ENCODE measurements around the gene SSH2.

Gene SSH2

DNA sequence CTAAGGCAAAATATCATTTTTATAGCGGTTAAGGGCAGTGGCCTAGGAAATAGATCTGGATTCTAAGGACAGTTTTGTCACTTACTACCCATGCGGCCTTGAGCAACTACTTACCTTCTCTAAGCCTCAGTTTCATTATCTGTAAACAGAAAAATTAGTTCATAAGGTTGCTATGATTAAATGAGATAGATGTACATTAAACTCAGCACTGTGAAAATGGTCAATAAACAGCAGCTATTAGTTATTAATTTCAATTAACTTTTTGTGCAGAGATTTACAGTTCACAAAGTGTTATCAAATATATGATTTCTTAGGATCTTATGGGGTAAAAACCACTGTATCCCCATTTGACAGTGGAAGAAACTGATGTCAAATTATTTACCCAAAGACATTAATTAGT, 171.8 kb downstream of the SSH2 start:
- no peaks in the 10 kb centered on the region for H3K27me3 Mint-ChIP-seq
- H3K4me1 Mint-ChIP-seq = peaks cover 56% of the 10 kb centered on the region
- peaks cover 23% of the 10 kb centered on the region for H3K36me3 Mint-ChIP-seq
- peak overlapping the region; percentile 55 for H3K4me3 Mint-ChIP-seq
- H3K9me3 Mint-ChIP-seq = no peaks in the 10 kb centered on the region
- DNase-seq = no peak
- CTCF ChIA-PET = interaction anchor here (0.5 kb wide), 1 partner anchor 17 kb away, joined by 3 read pairs; no protein-coding TSS in a partner anchor
- H3K27ac Mint-ChIP-seq = peak overlapping the region; percentile 85

DNA sequence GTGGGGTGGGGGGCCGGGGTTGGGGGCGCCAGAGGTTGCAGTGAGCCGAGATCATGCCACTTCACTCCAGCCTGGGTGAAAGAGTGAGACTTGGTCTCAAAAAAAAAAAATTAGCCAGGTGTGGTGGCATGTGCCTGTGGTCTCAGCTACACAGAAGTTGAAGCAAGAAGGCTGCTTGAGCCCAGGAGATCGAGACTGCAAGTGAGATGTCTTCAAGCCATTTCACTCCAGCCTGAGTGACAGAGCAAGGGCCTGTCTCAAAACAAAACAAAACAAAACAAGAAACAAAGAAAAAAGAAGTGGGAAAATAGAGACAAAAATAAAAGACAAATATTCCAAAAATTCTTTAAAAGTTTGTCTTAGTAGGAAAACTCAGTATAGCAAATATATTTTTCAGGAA, 172.2 kb downstream of the SSH2 start:
- CTCF ChIA-PET = interaction anchor here (0.5 kb wide), 1 partner anchor 16 kb away, joined by 3 read pairs; no protein-coding TSS in a partner anchor
- Mint-ChIP-seq H3K36me3 (peaks cover 24% of the 10 kb centered on the region), H3K9me3 (no peaks in the 10 kb centered on the region), H3K4me3 (peak overlapping the region; percentile 55), H3K27ac (peak overlapping the region; percentile 85), H3K4me1 (peaks cover 56% of the 10 kb centered on the region), H3K27me3 (no peaks in the 10 kb centered on the region)
- peak; percentile 37 for DNase-seq

GRCh38 chr17:29753845-29754439, 176.1 kb downstream of the SSH2 start:
- Mint-ChIP-seq H3K36me3 (peaks cover 20% of the 10 kb centered on the region), H3K27me3 (no peaks in the 10 kb centered on the region), H3K4me1 (peaks cover 35% of the 10 kb centered on the region), H3K27ac (peak overlapping the region; percentile 60), H3K4me3 (no peak overlapping the region), H3K9me3 (no peaks in the 10 kb centered on the region)
- no peak for DNase-seq
- CTCF ChIA-PET = no interaction called here

GRCh38 chr17:29749045-29749825, 180.8 kb downstream of the SSH2 start:
- H3K4me1 Mint-ChIP-seq = peaks cover 45% of the 10 kb centered on the region
- CTCF ChIA-PET = interaction anchor here (0.6 kb wide), 2 partner anchors 35 to 132 kb away, joined by 3 read pairs; no protein-coding TSS in a partner anchor

GRCh38 chr17:29748400-29748799, 181.6 kb downstream of the SSH2 start:
- Mint-ChIP-seq H3K4me3 (no peak overlapping the region), H3K27ac (no peak overlapping the region), H3K36me3 (peaks cover 23% of the 10 kb centered on the region), H3K27me3 (no peaks in the 10 kb centered on the region), H3K4me1 (peaks cover 41% of the 10 kb centered on the region), H3K9me3 (no peaks in the 10 kb centered on the region)
- CTCF ChIA-PET = interaction anchor here (0.6 kb wide), 1 partner anchor 131 kb away, joined by 3 read pairs; no protein-coding TSS in a partner anchor
- no peak for DNase-seq

More at GRCh38 chr17:29749045-29749825, 180.8 kb downstream of the SSH2 start:
- DNase-seq = no peak
- Mint-ChIP-seq H3K27ac (no peak overlapping the region), H3K4me3 (no peak overlapping the region), H3K36me3 (peaks cover 27% of the 10 kb centered on the region), H3K9me3 (no peaks in the 10 kb centered on the region), H3K27me3 (no peaks in the 10 kb centered on the region)

DNA sequence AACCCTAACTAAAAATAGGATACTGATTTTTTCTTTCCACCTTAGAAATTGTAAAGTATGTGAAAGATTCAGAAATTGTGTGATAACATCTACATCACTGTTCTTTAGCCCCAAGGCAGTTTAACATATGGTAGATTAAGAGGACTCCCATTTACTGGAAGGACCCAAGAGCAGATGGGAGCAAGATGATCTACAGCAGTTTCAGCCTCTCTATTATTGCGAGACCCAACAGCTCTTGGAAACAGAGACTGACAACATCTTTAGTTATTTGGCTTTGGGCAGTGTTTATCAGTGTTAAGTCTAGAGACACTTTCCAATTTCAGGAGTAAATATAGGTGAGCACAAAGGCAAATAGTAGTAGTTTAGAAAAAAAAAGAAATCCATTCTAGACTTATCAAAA, 182.4 kb downstream of the SSH2 start:
- Mint-ChIP-seq H3K9me3 (no peaks in the 10 kb centered on the region), H3K27me3 (no peaks in the 10 kb centered on the region), H3K36me3 (peaks cover 24% of the 10 kb centered on the region), H3K4me1 (peaks cover 46% of the 10 kb centered on the region), H3K27ac (no peak overlapping the region), H3K4me3 (no peak overlapping the region)
- CTCF ChIA-PET = no interaction called here
- no peak for DNase-seq

- Mint-ChIP-seq H3K4me3 (no peak overlapping the region), H3K9me3 (no peaks in the 10 kb centered on the region), H3K27me3 (no peaks in the 10 kb centered on the region), H3K4me1 (peaks cover 49% of the 10 kb centered on the region), H3K36me3 (peaks cover 26% of the 10 kb centered on the region), H3K27ac (no peak overlapping the region)
- CTCF ChIA-PET = interaction anchor here (0.7 to 1.6 kb wide), 2 partner anchors 10 to 108 kb away, joined by 3 to 4 read pairs; no protein-coding TSS in a partner anchor
- DNase-seq = no peak
These were observed 183.4 kb downstream of the SSH2 start for GRCh38 chr17:29746669-29747068.

DNA sequence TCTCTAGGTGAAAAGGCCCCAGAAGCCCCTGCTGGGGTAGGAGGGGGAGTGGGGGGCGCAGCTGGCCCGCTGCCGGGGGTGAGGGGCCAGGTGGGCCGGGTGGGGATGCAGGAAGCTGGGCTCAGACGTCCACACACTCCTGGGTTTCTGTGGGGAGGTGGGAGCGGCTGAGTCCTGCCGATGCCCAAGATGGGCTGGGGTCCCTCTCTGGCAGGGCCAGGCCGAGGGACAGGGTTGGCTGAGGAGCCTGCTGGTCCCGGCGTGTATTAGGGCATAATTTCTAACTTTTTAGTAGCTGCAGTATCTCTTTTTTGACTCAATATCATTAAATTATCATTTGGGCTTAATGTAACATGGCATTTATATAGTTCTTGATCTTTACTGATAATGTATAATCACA, 185.9 kb downstream of the SSH2 start:
- H3K4me3 Mint-ChIP-seq = no peak overlapping the region
- DNase-seq = no peak
- H3K9me3 Mint-ChIP-seq = no peaks in the 10 kb centered on the region
- CTCF ChIA-PET = no interaction called here
- peaks cover 63% of the 10 kb centered on the region for H3K4me1 Mint-ChIP-seq
- H3K27me3 Mint-ChIP-seq = no peaks in the 10 kb centered on the region
- H3K27ac Mint-ChIP-seq = no peak overlapping the region
- peaks cover 21% of the 10 kb centered on the region for H3K36me3 Mint-ChIP-seq

DNA sequence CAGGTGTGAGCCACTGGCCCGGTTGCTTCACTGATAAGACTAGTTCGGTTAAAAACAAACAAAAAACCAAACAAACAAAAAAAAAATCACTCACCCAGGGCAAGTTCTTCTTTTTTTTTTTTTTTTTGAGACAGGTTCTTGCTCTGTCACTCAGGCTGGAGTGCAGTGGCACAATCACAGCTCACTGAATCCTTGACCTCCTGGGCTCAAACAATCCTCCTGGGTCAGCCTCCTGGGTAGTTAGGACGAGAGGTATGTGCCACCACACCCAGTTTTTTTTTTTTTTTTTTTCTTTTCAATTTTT, 187.9 kb downstream of the SSH2 start:
- no peak for DNase-seq
- Mint-ChIP-seq H3K36me3 (peaks cover 15% of the 10 kb centered on the region), H3K27ac (no peak overlapping the region), H3K4me1 (peaks cover 48% of the 10 kb centered on the region), H3K9me3 (no peaks in the 10 kb centered on the region), H3K4me3 (no peak overlapping the region), H3K27me3 (no peaks in the 10 kb centered on the region)
- CTCF ChIA-PET = interaction anchor here (0.9 kb wide), 1 partner anchor 19 kb away, joined by 3 read pairs; no protein-coding TSS in a partner anchor

DNA sequence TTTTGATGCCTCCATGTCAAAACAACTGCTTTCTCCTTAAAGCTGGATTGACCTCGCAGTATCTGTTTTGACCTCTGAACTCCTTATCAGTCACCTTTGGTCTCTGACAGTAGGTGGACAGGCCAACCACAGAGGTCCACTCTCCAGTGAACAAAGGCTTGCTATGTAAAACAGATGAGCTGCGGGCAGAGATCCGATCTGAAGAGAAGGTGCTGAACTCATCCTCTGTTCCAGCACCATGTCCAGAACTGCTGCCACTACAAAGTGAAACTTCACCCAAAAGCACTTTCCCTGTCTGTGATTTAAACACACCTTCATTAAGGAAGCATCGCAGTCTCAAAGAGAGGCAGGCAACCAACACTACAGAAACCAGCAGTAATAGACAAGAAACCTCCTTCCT, 190.0 kb downstream of the SSH2 start:
- no peaks in the 10 kb centered on the region for H3K27me3 Mint-ChIP-seq
- H3K27ac Mint-ChIP-seq = no peak overlapping the region
- H3K9me3 Mint-ChIP-seq = no peaks in the 10 kb centered on the region
- peaks cover 31% of the 10 kb centered on the region for H3K4me1 Mint-ChIP-seq
- no peak overlapping the region for H3K4me3 Mint-ChIP-seq
- CTCF ChIA-PET = no interaction called here
- no peak for DNase-seq
- peaks cover 19% of the 10 kb centered on the region for H3K36me3 Mint-ChIP-seq

DNA sequence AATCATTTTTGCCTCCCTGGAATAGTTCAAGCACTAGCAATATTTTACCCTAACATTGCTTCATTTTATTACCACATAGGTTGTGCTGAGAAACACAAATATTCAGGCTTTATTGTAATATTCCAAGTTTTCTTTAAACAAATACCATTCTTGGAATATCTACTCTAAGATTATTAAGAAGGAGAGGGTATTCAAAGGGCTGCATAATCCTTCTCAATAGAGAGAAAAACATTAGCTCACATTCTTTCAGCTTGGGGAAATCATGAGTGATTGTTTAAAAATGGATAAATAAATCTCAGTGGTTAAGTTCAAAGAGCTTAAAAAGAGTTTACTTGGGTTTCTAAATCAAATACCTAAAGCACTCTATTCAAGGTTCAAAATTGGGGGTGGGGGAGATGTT, 195.4 kb downstream of the SSH2 start:
- CTCF ChIA-PET = no interaction called here
- no peak overlapping the region for H3K4me3 Mint-ChIP-seq
- H3K27ac Mint-ChIP-seq = no peak overlapping the region
- no peaks in the 10 kb centered on the region for H3K9me3 Mint-ChIP-seq
- peaks cover 27% of the 10 kb centered on the region for H3K36me3 Mint-ChIP-seq
- DNase-seq = no peak
- peaks cover 15% of the 10 kb centered on the region for H3K4me1 Mint-ChIP-seq
- no peaks in the 10 kb centered on the region for H3K27me3 Mint-ChIP-seq

DNA sequence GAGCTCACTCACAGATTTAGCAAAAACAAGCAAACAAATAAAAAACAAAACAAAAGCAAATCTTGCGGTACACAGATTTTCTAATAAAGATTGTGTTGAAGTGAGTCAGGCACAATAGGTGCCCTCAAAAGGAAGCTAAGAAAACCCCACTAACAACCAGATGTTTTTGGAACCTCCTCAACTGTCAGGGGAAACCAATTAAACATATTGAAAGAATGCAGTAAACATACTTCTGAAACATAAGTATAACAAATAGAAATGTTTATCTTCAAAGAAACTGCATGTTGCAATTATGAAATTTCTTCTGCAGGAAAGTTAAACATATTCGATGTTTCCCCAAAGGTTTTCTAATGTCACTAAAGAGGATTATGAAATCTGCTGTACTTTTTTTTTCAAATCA, 196.9 kb downstream of the SSH2 start:
- Mint-ChIP-seq H3K27ac (no peak overlapping the region), H3K4me1 (peaks cover 23% of the 10 kb centered on the region), H3K36me3 (peaks cover 38% of the 10 kb centered on the region), H3K9me3 (peaks cover 2% of the 10 kb centered on the region), H3K4me3 (no peak overlapping the region), H3K27me3 (no peaks in the 10 kb centered on the region)
- DNase-seq = no peak
- CTCF ChIA-PET = interaction anchor here (0.6 kb wide), 1 partner anchor 970 kb away, joined by 4 read pairs; no protein-coding TSS in a partner anchor

DNA sequence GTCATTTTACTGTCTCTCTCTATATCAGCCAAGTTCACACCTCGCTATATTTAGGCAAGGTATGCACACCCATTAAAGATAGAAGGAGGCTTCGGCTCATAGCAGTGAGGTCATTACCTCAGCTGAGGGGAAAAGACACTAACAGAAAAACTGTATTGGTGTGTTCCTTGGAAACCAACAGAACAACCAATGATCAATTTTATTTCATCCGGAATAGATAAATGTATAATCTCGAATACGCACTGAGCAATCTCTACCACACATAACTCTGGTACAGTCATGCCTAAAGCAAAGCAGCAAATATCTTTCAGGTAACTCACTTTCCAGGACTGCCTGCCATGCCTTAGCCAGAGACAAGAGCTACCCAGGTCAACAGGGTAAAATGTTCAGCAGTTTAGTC, 197.4 kb downstream of the SSH2 start:
- Mint-ChIP-seq H3K9me3 (peaks cover 3% of the 10 kb centered on the region), H3K36me3 (peaks cover 41% of the 10 kb centered on the region), H3K4me3 (no peak overlapping the region), H3K27ac (no peak overlapping the region), H3K4me1 (peaks cover 28% of the 10 kb centered on the region), H3K27me3 (no peaks in the 10 kb centered on the region)
- DNase-seq = no peak
- CTCF ChIA-PET = interaction anchor here (0.6 kb wide), 1 partner anchor 970 kb away, joined by 4 read pairs; no protein-coding TSS in a partner anchor

DNA sequence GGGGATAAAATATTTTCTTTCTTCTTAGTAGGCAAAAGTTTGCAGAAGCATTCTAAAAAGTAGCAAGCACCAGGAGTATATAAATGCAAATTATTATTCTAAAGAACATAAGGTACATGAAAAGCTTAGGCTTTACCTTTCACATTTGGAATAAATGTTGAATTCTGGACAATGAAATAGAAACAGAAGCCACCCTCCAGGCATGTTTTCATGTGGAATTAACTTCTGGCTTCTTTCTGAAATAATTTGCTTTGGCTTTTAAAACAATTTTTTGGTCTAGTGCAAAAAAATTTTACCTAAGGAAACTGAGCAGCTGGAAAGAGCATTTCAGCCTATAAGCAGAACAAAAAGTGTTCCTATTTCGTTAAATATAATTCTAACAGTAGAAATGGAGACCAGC, 197.8 kb downstream of the SSH2 start:
- Mint-ChIP-seq H3K9me3 (peaks cover 4% of the 10 kb centered on the region), H3K27me3 (no peaks in the 10 kb centered on the region), H3K27ac (no peak overlapping the region), H3K36me3 (peaks cover 44% of the 10 kb centered on the region), H3K4me3 (no peak overlapping the region), H3K4me1 (peaks cover 32% of the 10 kb centered on the region)
- CTCF ChIA-PET = no interaction called here
- DNase-seq = no peak

DNA sequence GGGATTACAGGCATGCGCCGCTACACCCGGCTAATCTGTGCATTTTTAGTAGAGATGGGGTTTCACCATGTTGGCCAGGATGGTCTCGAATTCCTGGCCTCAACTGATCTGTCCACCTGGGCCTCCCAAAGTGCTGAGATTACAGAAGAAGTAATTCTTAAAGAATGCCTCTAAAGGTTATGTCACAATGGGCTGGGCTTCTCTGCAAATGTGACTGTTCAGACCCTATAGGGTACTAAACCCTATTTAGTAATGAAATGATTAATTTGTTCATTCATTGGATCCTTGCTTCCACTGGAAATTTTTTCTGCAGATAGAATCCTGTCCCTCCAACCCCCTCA, 198.5 kb downstream of the SSH2 start:
- no peaks in the 10 kb centered on the region for H3K27me3 Mint-ChIP-seq
- CTCF ChIA-PET = no interaction called here
- H3K4me1 Mint-ChIP-seq = peaks cover 39% of the 10 kb centered on the region
- H3K27ac Mint-ChIP-seq = no peak overlapping the region
- DNase-seq = no peak
- peaks cover 4% of the 10 kb centered on the region for H3K9me3 Mint-ChIP-seq
- no peak overlapping the region for H3K4me3 Mint-ChIP-seq
- peaks cover 44% of the 10 kb centered on the region for H3K36me3 Mint-ChIP-seq

All from activated naive CD4-positive, alpha-beta T cell treated with anti-CD3 and anti-CD28 coated beads, Interleukin-2, amount 10 ng/mL, durations not matched to agents 7 days and 5 days (primary cell).